ENCODE measurements around the gene HERPUD1.
A peak's percentile ranks its signal among the peaks of the same experiment; 100 is the strongest.

HERPUD1 gene

GRCh38 chr16:56915336-56916119, 16.4 kb upstream of the HERPUD1 start:
- ATAC-seq (replicated peaks), result no peak
- DNase-seq, result no peak
- Mint-ChIP-seq H3K36me3 (ENCODE audit: insufficient read depth) (no peaks in the 10 kb centered on the region), H3K9me3 (no peaks in the 10 kb centered on the region), H3K4me3 (no peak overlapping the region), H3K27me3 (peaks cover 7 to 23% of the 10 kb centered on the region in 2 donors), H3K27ac (no peak overlapping the region), H3K4me1 (ENCODE audit: low read depth in 2 of 2) (peaks cover 13 to 20% of the 10 kb centered on the region in 2 donors)

DNA sequence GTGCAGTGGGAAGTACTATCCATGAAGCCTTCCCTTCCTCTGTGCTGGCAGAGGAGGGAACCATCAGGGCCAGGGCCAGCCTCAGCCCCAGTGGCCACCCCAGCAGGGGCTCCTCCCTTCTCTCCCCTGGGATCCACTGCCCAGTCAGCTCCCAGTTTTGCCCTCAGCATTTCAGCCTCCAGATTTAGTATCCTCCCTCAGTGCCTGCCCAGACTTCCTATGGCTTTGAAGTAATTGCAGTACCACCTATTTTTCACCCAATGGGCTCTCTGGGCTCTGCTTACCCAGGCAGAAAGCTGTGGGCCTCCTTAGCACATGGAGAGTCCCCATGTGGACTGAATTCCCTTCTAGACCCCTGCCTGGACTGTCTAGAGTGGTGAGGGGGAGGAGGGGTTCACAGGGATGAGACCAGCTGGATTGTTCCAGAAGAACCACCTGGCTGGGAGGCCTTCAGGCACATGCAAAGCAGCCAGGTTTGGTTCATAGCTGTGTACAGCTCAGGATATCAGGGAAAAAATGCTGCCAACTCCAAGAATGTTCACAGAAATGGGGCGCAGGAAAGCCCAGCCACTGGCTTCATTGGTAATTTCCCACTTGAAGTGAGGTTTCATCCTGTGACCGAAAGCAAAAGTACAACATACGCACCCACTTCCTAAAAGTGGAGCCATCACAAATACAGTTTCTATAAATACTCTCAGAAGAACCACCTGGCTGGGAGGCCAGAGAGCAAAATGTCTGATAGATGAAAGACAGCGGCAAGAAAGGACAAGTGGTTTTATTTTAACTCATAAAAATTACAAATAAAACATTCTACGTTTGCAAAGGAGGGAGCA, 15.2 kb upstream of the HERPUD1 start:
- Mint-ChIP-seq H3K9me3 (no peaks in the 10 kb centered on the region), H3K4me3 (peak overlapping the region; percentile 54 to 62), H3K27ac (peak overlapping the region; percentile 34 to 66), H3K27me3 (peaks cover 7 to 23% of the 10 kb centered on the region in 2 donors), H3K4me1 (ENCODE audit: low read depth in 2 of 2) (peaks cover 13 to 18% of the 10 kb centered on the region in 2 donors), H3K36me3 (ENCODE audit: insufficient read depth) (no peaks in the 10 kb centered on the region)
- DNase-seq (no peak), ATAC-seq (replicated peaks) (peak; percentile 91)

- ATAC-seq (replicated peaks) (no peak), DNase-seq (no peak)
- no peaks in the 10 kb centered on the region for H3K36me3 Mint-ChIP-seq (ENCODE audit: insufficient read depth)
- H3K9me3 Mint-ChIP-seq, result no peaks in the 10 kb centered on the region
- peaks cover 13 to 18% of the 10 kb centered on the region in 2 donors for H3K4me1 Mint-ChIP-seq (ENCODE audit: low read depth in 2 of 2)
- H3K27ac Mint-ChIP-seq, result no peak overlapping the region
- no peak overlapping the region for H3K4me3 Mint-ChIP-seq
- H3K27me3 Mint-ChIP-seq, result peaks cover 0 to 11% of the 10 kb centered on the region in 2 donors
Observed at GRCh38 chr16:56918467-56919012, 13.4 kb upstream of the HERPUD1 start.

- Mint-ChIP-seq H3K36me3 (ENCODE audit: insufficient read depth) (no peaks in the 10 kb centered on the region), H3K27ac (no peak overlapping the region), H3K4me1 (ENCODE audit: low read depth in 2 of 2) (peaks cover 13 to 22% of the 10 kb centered on the region in 2 donors), H3K27me3 (peaks cover 0 to 8% of the 10 kb centered on the region in 2 donors), H3K9me3 (no peaks in the 10 kb centered on the region), H3K4me3 (no peak overlapping the region)
- DNase-seq, result no peak
- ATAC-seq (replicated peaks), result no peak
Observed at GRCh38 chr16:56919099-56919800, 12.7 kb upstream of the HERPUD1 start.

DNA sequence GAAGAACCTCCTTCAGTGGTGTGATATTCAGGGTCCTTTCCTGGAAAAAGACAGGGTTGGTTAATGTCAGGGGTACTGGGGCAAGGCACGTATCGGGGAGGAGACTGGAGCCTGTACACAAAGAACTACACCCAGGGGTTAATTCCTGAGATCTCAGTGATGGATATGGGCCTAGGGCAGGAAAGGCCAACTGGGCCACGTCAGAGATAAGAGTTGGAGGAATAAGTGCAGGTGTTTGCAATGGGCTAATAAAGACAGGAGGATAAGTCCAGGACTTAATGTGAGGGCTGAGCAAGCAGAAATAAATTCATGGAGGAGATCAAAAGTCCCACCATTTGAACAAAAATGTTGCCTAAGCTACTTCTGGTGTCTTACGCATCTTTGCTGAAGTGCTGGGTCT, 10.4 kb upstream of the HERPUD1 start:
- H3K4me1 Mint-ChIP-seq (ENCODE audit: low read depth in 2 of 2), result peaks cover 11 to 26% of the 10 kb centered on the region in 2 donors
- H3K27ac Mint-ChIP-seq, result peak overlapping the region in 1 of 2 donors; percentile 63
- no peak for DNase-seq
- H3K36me3 Mint-ChIP-seq (ENCODE audit: insufficient read depth), result no peaks in the 10 kb centered on the region
- ATAC-seq (replicated peaks), result no peak
- H3K27me3 Mint-ChIP-seq, result no peaks in the 10 kb centered on the region
- no peaks in the 10 kb centered on the region for H3K9me3 Mint-ChIP-seq
- no peak overlapping the region for H3K4me3 Mint-ChIP-seq

GRCh38 chr16:56923481-56924091, 8.4 kb upstream of the HERPUD1 start:
- no peaks in the 10 kb centered on the region for H3K27me3 Mint-ChIP-seq
- DNase-seq, result no peak
- H3K4me3 Mint-ChIP-seq, result no peak overlapping the region

GRCh38 chr16:56927471-56927870, 4.5 kb upstream of the HERPUD1 start:
- Mint-ChIP-seq H3K9me3 (no peaks in the 10 kb centered on the region), H3K4me3 (no peak overlapping the region), H3K4me1 (ENCODE audit: low read depth in 2 of 2) (peaks cover under 1 to 15% of the 10 kb centered on the region in 2 donors), H3K27ac (no peak overlapping the region), H3K36me3 (ENCODE audit: insufficient read depth) (peaks cover 18% of the 10 kb centered on the region), H3K27me3 (no peaks in the 10 kb centered on the region)
- DNase-seq (no peak), ATAC-seq (replicated peaks) (no peak)

More at GRCh38 chr16:56923481-56924091, 8.4 kb upstream of the HERPUD1 start:
- Mint-ChIP-seq H3K4me1 (ENCODE audit: low read depth in 2 of 2) (peaks cover 0 to 12% of the 10 kb centered on the region in 2 donors), H3K9me3 (no peaks in the 10 kb centered on the region), H3K36me3 (ENCODE audit: insufficient read depth) (no peaks in the 10 kb centered on the region), H3K27ac (no peak overlapping the region)
- ATAC-seq (replicated peaks), result no peak

GRCh38 chr16:56929639-56930038, 2.3 kb upstream of the HERPUD1 start:
- H3K27ac Mint-ChIP-seq, result no peak overlapping the region
- H3K27me3 Mint-ChIP-seq, result no peaks in the 10 kb centered on the region
- H3K4me3 Mint-ChIP-seq, result no peak overlapping the region
- DNase-seq (no peak), ATAC-seq (replicated peaks) (no peak)
- no peaks in the 10 kb centered on the region for H3K9me3 Mint-ChIP-seq
- peaks cover 15 to 19% of the 10 kb centered on the region in 2 donors for H3K4me1 Mint-ChIP-seq (ENCODE audit: low read depth in 2 of 2)
- H3K36me3 Mint-ChIP-seq (ENCODE audit: insufficient read depth), result peaks cover 36% of the 10 kb centered on the region

DNA sequence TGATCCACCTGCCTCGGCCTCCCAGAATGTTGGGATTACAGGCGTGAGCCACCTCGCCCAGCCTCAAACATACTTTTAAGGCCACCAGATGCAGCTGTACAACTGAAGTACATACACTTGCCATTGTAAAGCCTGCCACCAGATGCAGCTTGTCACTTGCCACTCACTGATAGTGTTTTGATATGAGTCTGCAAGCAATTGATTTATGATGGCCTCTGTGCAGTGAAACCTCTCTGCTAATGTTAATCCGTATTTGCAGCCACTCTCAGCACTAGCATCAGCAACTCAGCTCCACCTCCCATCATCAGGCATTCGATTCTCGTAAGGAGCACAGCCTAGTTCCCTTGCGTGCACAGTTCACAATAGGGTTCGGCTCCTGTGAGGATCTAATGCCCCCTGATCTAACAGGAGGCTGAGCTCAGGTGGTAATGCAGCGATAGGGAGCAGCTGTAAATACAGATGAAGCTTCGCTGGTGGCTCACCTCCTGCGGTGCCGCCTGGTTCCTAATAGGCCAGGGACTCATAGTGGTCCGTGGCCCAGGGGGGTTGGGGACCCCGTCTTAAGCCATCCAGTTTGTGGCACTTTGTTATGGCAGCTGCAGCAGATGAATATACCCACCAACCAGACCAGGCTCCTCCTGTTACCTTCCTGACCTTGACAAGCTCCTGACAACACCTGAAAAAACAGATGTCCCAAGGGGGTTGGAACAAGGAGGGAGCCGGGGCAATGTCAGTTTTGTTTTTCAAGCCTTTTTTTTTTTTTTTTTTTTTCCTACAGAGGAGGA, 1.3 kb upstream of the HERPUD1 start:
- Mint-ChIP-seq H3K4me1 (ENCODE audit: low read depth in 2 of 2) (peaks cover 26% of the 10 kb centered on the region in 2 donors), H3K9me3 (no peaks in the 10 kb centered on the region), H3K27ac (peak overlapping the region; percentile 99 to 100), H3K4me3 (peak overlapping the region; percentile 99 to 100), H3K27me3 (no peaks in the 10 kb centered on the region), H3K36me3 (ENCODE audit: insufficient read depth) (peaks cover 46% of the 10 kb centered on the region)
- no peak for ATAC-seq (replicated peaks)
- no peak for DNase-seq

GRCh38 chr16:56931271-56931891, 561 bp upstream of the HERPUD1 start:
- H3K4me1 Mint-ChIP-seq (ENCODE audit: low read depth in 2 of 2), result peaks cover 26 to 31% of the 10 kb centered on the region in 2 donors
- ATAC-seq (replicated peaks) (peak; percentile 7), DNase-seq (no peak)
- H3K9me3 Mint-ChIP-seq, result no peaks in the 10 kb centered on the region
- H3K27me3 Mint-ChIP-seq, result no peaks in the 10 kb centered on the region
- peaks cover 53% of the 10 kb centered on the region for H3K36me3 Mint-ChIP-seq (ENCODE audit: insufficient read depth)
- peak overlapping the region; percentile 99 to 100 for H3K4me3 Mint-ChIP-seq
- H3K27ac Mint-ChIP-seq, result peak overlapping the region; percentile 99 to 100

DNA sequence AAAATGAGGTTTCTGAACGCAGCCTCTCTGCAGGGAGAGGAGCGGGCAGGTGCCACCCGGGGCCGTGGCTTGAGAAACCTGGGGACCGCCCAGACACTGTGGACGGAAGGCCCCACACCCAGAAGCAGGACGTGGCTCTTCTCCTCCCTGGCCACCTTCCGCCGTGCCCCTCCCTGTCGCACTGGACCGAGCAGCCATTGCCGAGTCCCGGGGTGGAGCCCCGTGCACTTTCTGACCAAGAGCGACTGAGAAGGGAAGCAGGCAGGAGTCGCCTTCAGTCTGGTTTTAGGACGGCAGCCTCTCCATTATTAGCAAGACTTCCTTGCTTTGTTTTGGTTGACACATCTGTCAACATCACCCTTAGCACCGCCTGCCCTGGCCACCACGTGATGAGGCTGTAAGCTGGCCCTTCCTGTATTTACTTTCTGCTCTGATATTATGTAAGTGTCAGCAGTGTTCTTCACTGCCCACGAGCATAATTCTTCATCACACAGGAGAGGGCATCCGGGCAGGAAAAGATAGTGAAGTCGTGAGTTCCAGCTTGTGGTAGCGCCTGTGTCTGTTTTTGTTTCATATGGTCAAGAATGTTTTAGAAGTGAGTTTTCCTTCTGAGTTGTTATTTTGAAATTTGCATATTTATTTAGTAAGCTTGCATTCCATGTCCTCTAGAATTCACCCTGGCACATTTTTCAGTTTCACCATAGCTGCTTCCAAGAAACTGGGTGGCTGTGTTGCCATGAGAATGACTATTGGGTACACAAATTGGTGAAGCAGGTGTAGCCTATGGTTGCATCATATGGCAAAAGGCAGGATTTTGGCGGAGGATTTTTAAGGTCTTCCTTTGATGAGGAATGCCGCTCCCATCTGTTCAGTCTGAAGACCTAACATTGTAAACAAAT, 1.0 kb downstream of the HERPUD1 start:
- Mint-ChIP-seq H3K4me1 (ENCODE audit: low read depth in 2 of 2) (peaks cover 28 to 45% of the 10 kb centered on the region in 2 donors), H3K27ac (peak overlapping the region; percentile 99 to 100), H3K36me3 (ENCODE audit: insufficient read depth) (peaks cover 69% of the 10 kb centered on the region), H3K9me3 (no peaks in the 10 kb centered on the region), H3K4me3 (peak overlapping the region; percentile 99 to 100), H3K27me3 (no peaks in the 10 kb centered on the region)
- ATAC-seq (replicated peaks) (peak; percentile 1), DNase-seq (peak in 1 of 3 experiments; percentile 23)
